Left lung (tissue), 10 donors: ENCODE results near the gene OPA1. TPM values are rescaled to one million over a fixed set of nuclear protein-coding genes. Genes with fewer than 3 reads are reported as not detected.

ENCODE experiments used
- ATAC-seq: fragments of 200-7000 bp; cut with Tn5 transposase; one replicate; pipeline ENCODE4 v1.9.1; 2020; ENCODE audit warnings: moderate library complexity
- DNase-seq, 4 donors: peaks; one replicate each; pipeline ENCODE4 v3.0.0-alpha.2; 2013 to 2020
- H3K27ac ChIP-seq, 2 donors: fragments of 200-600 bp; sonication (generic) in 1 of 2; one replicate each; pipeline versions ENCODE4 v1.5.0 to v1.8.0; 2020 to 2021
- H3K27me3 ChIP-seq, 2 donors: fragments of 200-600 bp; sonication (generic) in 1 of 2; one replicate each; pipeline versions ENCODE4 v1.5.0 to v1.8.0; 2020 to 2021
- H3K36me3 ChIP-seq, 2 donors: fragments of 200-600 bp; sonication (generic) in 1 of 2; one replicate each; pipeline versions ENCODE4 v1.5.0 to v1.8.0; 2020 to 2021
- H3K4me1 ChIP-seq, 2 donors: fragments of 200-600 bp; one replicate each; pipeline ENCODE4 v1.8.0; 2021
- H3K4me3 ChIP-seq, 2 donors: fragments of 200-600 bp; sonication (generic) in 1 of 2; one replicate each; pipeline versions ENCODE4 v1.5.0 to v1.8.0; 2020 to 2021; ENCODE audit warnings: mild to moderate bottlenecking in 1 of 2
- H3K9me3 ChIP-seq, 2 donors: fragments of 200-600 bp; sonication (generic) in 1 of 2; one replicate each; pipeline versions ENCODE4 v1.5.0 to v1.8.0; 2020 to 2021
- CTCF ChIP-seq, 2 donors: fragments of 200-600 bp; sonication (generic) in 1 of 2; IDR thresholded peaks; one replicate each; pipeline versions ENCODE4 v1.5.0 to v1.8.0; 2021; ENCODE audit warnings: antibody characterized with exemption in 2 of 2
- intact Hi-C, 2 donors: fragments of 100-400 bp; cut with DNase I; formaldehyde crosslinking; loops; one replicate each; pipeline versions ENCODE4 v1.11.2 to v1.14.2; 2022
- polyA plus RNA-seq, 6 donors: library from polyadenylated mRNA; unstranded; fragments of 120-200 nt; gene quantifications; one replicate each; pipeline ENCODE4 v1.2.1, GENCODE V29; 2013; ENCODE audit not compliant: insufficient read length in 6 of 6
- total RNA-seq, 2 donors: library from RNA; stranded (reverse); fragmentation: NEBNext Ultra II Directional; extraction: Animal tissue kit (Norgen Biotek cat#: 25700); gene quantifications; one replicate each; pipeline ENCODE4 v1.2.1, GENCODE V29; 2021
- donor health status: DM: no; HTN: yes; CAD: no.
- donor health status: DM: no; HTN: no; CAD: no.

Gene OPA1
- total and polyA plus RNA-seq, 8 donors, result 45.3 to 64.9 (median 57.9) TPM

- no peak for TF ChIP-seq CTCF (IDR thresholded peaks at IDR 0.05)
- Histone ChIP-seq H3K4me1 (no peaks in the 10 kb centered on the region), H3K36me3 (no peaks in the 10 kb centered on the region), H3K9me3 (peaks cover 0 to 7% of the 10 kb centered on the region in 2 donors), H3K4me3 (no peak overlapping the region), H3K27me3 (no peaks in the 10 kb centered on the region), H3K27ac (no peak overlapping the region)
- intact Hi-C loops, result no loop called here
- DNase-seq, result no peak
- ATAC-seq, result no peak
Observed at GRCh38 chr3:193722566-193722965, 129.6 kb downstream of the OPA1 start.

GRCh38 chr3:193727089-193727488, 134.1 kb downstream of the OPA1 start:
- no peak for TF ChIP-seq CTCF (IDR thresholded peaks at IDR 0.05)
- Histone ChIP-seq H3K36me3 (no peaks in the 10 kb centered on the region), H3K27me3 (peaks cover 0 to 9% of the 10 kb centered on the region in 2 donors), H3K4me3 (no peak overlapping the region), H3K9me3 (no peaks in the 10 kb centered on the region), H3K4me1 (no peaks in the 10 kb centered on the region), H3K27ac (no peak overlapping the region)
- intact Hi-C loops, result no loop called here
- ATAC-seq (no peak), DNase-seq (no peak)

GRCh38 chr3:193728429-193729087, 135.6 kb downstream of the OPA1 start:
- Histone ChIP-seq H3K9me3 (no peaks in the 10 kb centered on the region), H3K4me1 (no peaks in the 10 kb centered on the region), H3K36me3 (no peaks in the 10 kb centered on the region), H3K27ac (no peak overlapping the region), H3K4me3 (no peak overlapping the region), H3K27me3 (peaks cover 0 to 9% of the 10 kb centered on the region in 2 donors)
- intact Hi-C loops, result no loop called here
- ATAC-seq, result no peak
- no peak for DNase-seq
- TF ChIP-seq CTCF (IDR thresholded peaks at IDR 0.05), result no peak

- DNase-seq (no peak), ATAC-seq (no peak)
- H3K9me3 ChIP-seq, result no peaks in the 10 kb centered on the region
- H3K4me1 ChIP-seq, result no peaks in the 10 kb centered on the region
- no peak overlapping the region for H3K4me3 ChIP-seq
- TF ChIP-seq CTCF (IDR thresholded peaks at IDR 0.05), result no peak
- no peak overlapping the region for H3K27ac ChIP-seq
- H3K36me3 ChIP-seq, result no peaks in the 10 kb centered on the region
- H3K27me3 ChIP-seq, result peaks cover 0 to 9% of the 10 kb centered on the region in 2 donors
- intact Hi-C loops, result no loop called here
Observed at GRCh38 chr3:193729088-193729465, 136.1 kb downstream of the OPA1 start.

GRCh38 chr3:193729601-193730000, 136.6 kb downstream of the OPA1 start:
- no peaks in the 10 kb centered on the region for H3K36me3 ChIP-seq
- DNase-seq (no peak), ATAC-seq (no peak)
- no peak for TF ChIP-seq CTCF (IDR thresholded peaks at IDR 0.05)
- intact Hi-C loops, result no loop called here
- no peaks in the 10 kb centered on the region for H3K9me3 ChIP-seq
- H3K27me3 ChIP-seq, result peaks cover 0 to 9% of the 10 kb centered on the region in 2 donors
- no peaks in the 10 kb centered on the region for H3K4me1 ChIP-seq
- H3K4me3 ChIP-seq, result no peak overlapping the region
- no peak overlapping the region for H3K27ac ChIP-seq
